ENCODE results near the gene PXDN.
"Not testable (repeated sequence)": the region's sequence is repeated elsewhere in the genome, so short reads cannot be mapped to it uniquely, and the experiment has no call there.

The PXDN gene

GRCh38 chr2:1744446-1745170 lies at the start of gene PXDN:
PXDN (minus strand) TSS chr2:1744515; CDS start chr2:1744455, 60 bp downstream.
- no peak for DNase-seq

GRCh38 chr2:1793868-1794445 lies 49.6 kb upstream of the PXDN start:
- no peak for DNase-seq

- no peak for DNase-seq
Measured at GRCh38 chr2:1793001-1793867, 48.9 kb upstream of the PXDN start.

GRCh38 chr2:1791685-1792435 lies 47.5 kb upstream of the PXDN start:
- DNase-seq: no peak

GRCh38 chr2:1791006-1791605 lies 46.8 kb upstream of the PXDN start:
- no peak for DNase-seq

- DNase-seq: no peak
Measured at GRCh38 chr2:1790473-1790872, 46.2 kb upstream of the PXDN start.

- no peak for DNase-seq
Measured at GRCh38 chr2:1789610-1790009, 45.3 kb upstream of the PXDN start.

- no peak for DNase-seq
Measured at GRCh38 chr2:1788478-1788959, 44.2 kb upstream of the PXDN start.

GRCh38 chr2:1787755-1788477 lies 43.6 kb upstream of the PXDN start:
- no peak for DNase-seq

GRCh38 chr2:1784986-1785617 lies 40.8 kb upstream of the PXDN start:
- no peak for DNase-seq

GRCh38 chr2:1784087-1784486 lies 39.8 kb upstream of the PXDN start:
- DNase-seq: no peak

- DNase-seq: no peak
Measured at GRCh38 chr2:1782514-1782913, 38.2 kb upstream of the PXDN start.

GRCh38 chr2:1781291-1782080 lies 37.2 kb upstream of the PXDN start:
- no peak for DNase-seq

GRCh38 chr2:1780693-1781092 lies 36.4 kb upstream of the PXDN start:
- no peak for DNase-seq

- not testable (repeated sequence) for DNase-seq
Measured at GRCh38 chr2:1780054-1780453, 35.7 kb upstream of the PXDN start.

GRCh38 chr2:1778566-1778965 lies 34.3 kb upstream of the PXDN start:
- DNase-seq: no peak

GRCh38 chr2:1777781-1778180 lies 33.5 kb upstream of the PXDN start:
- DNase-seq: no peak

GRCh38 chr2:1777156-1777555 lies 32.8 kb upstream of the PXDN start:
- DNase-seq: no peak

- no peak for DNase-seq
Measured at GRCh38 chr2:1775511-1776035, 31.3 kb upstream of the PXDN start.

GRCh38 chr2:1774929-1775328 lies 30.6 kb upstream of the PXDN start:
- no peak for DNase-seq

Data from hippocampal formation (tissue), 2 donors.